Osteocyte (in vitro differentiated cells): ENCODE results near the gene HCN1. TPM values are rescaled to one million over a fixed set of nuclear protein-coding genes. Genes with fewer than 3 reads are reported as not detected.
A peak's percentile ranks its signal among the peaks of the same experiment; 100 is the strongest.

Experiments
- DNase-seq: peaks from one replicate; pipeline ENCODE4 v3.0.0; 2021; ENCODE audit warnings: mixed read lengths; ENCODE audit not compliant: unreplicated experiment; ENCODE audit errors: extremely low spot score
- H3K27ac Mint-ChIP-seq: one replicate; pipeline ENCODE4 v1.8.0; 2021; ENCODE audit warnings: mild to moderate bottlenecking, mixed read lengths; ENCODE audit not compliant: unreplicated experiment
- H3K27me3 Mint-ChIP-seq: one replicate; pipeline ENCODE4 v1.8.0; 2021; ENCODE audit warnings: mixed read lengths; ENCODE audit not compliant: unreplicated experiment
- H3K36me3 Mint-ChIP-seq: one replicate; pipeline ENCODE4 v1.8.0; 2021; ENCODE audit warnings: mixed read lengths; ENCODE audit not compliant: unreplicated experiment
- H3K4me1 Mint-ChIP-seq: one replicate; pipeline ENCODE4 v1.8.0; 2021; ENCODE audit warnings: mixed read lengths; ENCODE audit not compliant: unreplicated experiment
- H3K4me3 Mint-ChIP-seq: one replicate; pipeline ENCODE4 v1.8.0; 2021; ENCODE audit warnings: mild to moderate bottlenecking, moderate library complexity, mixed read lengths; ENCODE audit not compliant: unreplicated experiment
- H3K9me3 Mint-ChIP-seq: one replicate; pipeline ENCODE4 v1.8.0; 2021; ENCODE audit warnings: mixed read lengths; ENCODE audit not compliant: unreplicated experiment
- CTCF ChIP-seq: fragments of 200-600 bp; sonication (generic); IDR thresholded peaks from 2 replicates; pipeline ENCODE4 v1.5.0; 2021; ENCODE audit warnings: antibody characterized with exemption, mild to moderate bottlenecking, moderate library complexity
- total RNA-seq: library from RNA; stranded (reverse); gene quantifications from 2 replicates; pipeline ENCODE4 v1.2.1, GENCODE V29; 2021

Gene HCN1
- total RNA-seq, 1 donor from 2014 or later, result not detected

GRCh38 chr5:45695804-45696156 lies 400 bp downstream of the HCN1 start:
- no peak for DNase-seq
- H3K27me3 Mint-ChIP-seq, result peaks cover 20% of the 10 kb centered on the region
- no peak for TF ChIP-seq CTCF
- H3K4me3 Mint-ChIP-seq, result peak overlapping the region; percentile 44
- peaks cover 4% of the 10 kb centered on the region for H3K9me3 Mint-ChIP-seq
- peaks cover 5% of the 10 kb centered on the region for H3K4me1 Mint-ChIP-seq
- H3K36me3 Mint-ChIP-seq, result no peaks in the 10 kb centered on the region
- H3K27ac Mint-ChIP-seq, result no peak overlapping the region

- H3K27ac Mint-ChIP-seq, result no peak overlapping the region
- no peaks in the 10 kb centered on the region for H3K36me3 Mint-ChIP-seq
- H3K4me1 Mint-ChIP-seq, result peaks cover 5% of the 10 kb centered on the region
- H3K9me3 Mint-ChIP-seq, result peaks cover 4% of the 10 kb centered on the region
- DNase-seq, result no peak
- H3K4me3 Mint-ChIP-seq, result peak overlapping the region; percentile 44
- no peak for TF ChIP-seq CTCF
- peaks cover 20% of the 10 kb centered on the region for H3K27me3 Mint-ChIP-seq
Observed at GRCh38 chr5:45694971-45695803, 993 bp downstream of the HCN1 start.

- Mint-ChIP-seq H3K36me3 (no peaks in the 10 kb centered on the region), H3K4me3 (no peak overlapping the region), H3K27ac (no peak overlapping the region), H3K27me3 (peaks cover 20% of the 10 kb centered on the region), H3K4me1 (peaks cover 5% of the 10 kb centered on the region), H3K9me3 (peaks cover 4% of the 10 kb centered on the region)
- DNase-seq, result no peak
- no peak for TF ChIP-seq CTCF
Observed at GRCh38 chr5:45694255-45694814, 1.8 kb downstream of the HCN1 start.

- H3K27me3 Mint-ChIP-seq, result peaks cover 20% of the 10 kb centered on the region
- H3K27ac Mint-ChIP-seq, result no peak overlapping the region
- no peaks in the 10 kb centered on the region for H3K36me3 Mint-ChIP-seq
- no peak for TF ChIP-seq CTCF
- H3K4me1 Mint-ChIP-seq, result peaks cover 5% of the 10 kb centered on the region
- DNase-seq, result no peak
- H3K9me3 Mint-ChIP-seq, result no peaks in the 10 kb centered on the region
- no peak overlapping the region for H3K4me3 Mint-ChIP-seq
Observed at GRCh38 chr5:45692481-45692880, 3.7 kb downstream of the HCN1 start.

GRCh38 chr5:45691656-45692055 lies 4.5 kb downstream of the HCN1 start:
- H3K4me3 Mint-ChIP-seq, result no peak overlapping the region
- H3K27me3 Mint-ChIP-seq, result peaks cover 17% of the 10 kb centered on the region
- no peak overlapping the region for H3K27ac Mint-ChIP-seq
- H3K36me3 Mint-ChIP-seq, result no peaks in the 10 kb centered on the region
- no peak for TF ChIP-seq CTCF
- no peaks in the 10 kb centered on the region for H3K9me3 Mint-ChIP-seq
- DNase-seq, result no peak
- peaks cover 5% of the 10 kb centered on the region for H3K4me1 Mint-ChIP-seq
